WTC11 (cell line): ENCODE data around the gene CAV3. TPM values are rescaled to one million over a fixed set of nuclear protein-coding genes. Genes with fewer than 3 reads are reported as not detected.

ENCODE experiments used
- ATAC-seq: fragments of 200-7000 bp; cut with Tn5 transposase; 2 replicates; pipeline ENCODE4 v1.10.0; 2021; ENCODE audit warnings: mild to moderate bottlenecking, moderate library complexity
- CTCF ChIA-PET: fragments of 300-600 bp; sonication (Branson Sonifier 250); formaldehyde crosslinking; loops from one replicate; lab custom pipeline; 2021; ENCODE audit warnings: antibody characterized with exemption; lab: Charles Lee
- POLR2A ChIA-PET: fragments of 350-600 bp; sonication (Branson Sonifier 250); formaldehyde crosslinking; loops from one replicate; lab custom pipeline; 2021; ENCODE audit warnings: antibody characterized with exemption; lab: Charles Lee
- DNase-seq: peaks from one replicate; pipeline ENCODE4 v3.0.0; 2021; ENCODE audit warnings: low spot score
- H3K27ac Mint-ChIP-seq: 2 replicates; pipeline ENCODE4 v1.8.0; 2021; ENCODE audit warnings: mixed read lengths
- H3K27me3 Mint-ChIP-seq: 2 replicates; pipeline ENCODE4 v1.8.0; 2021; ENCODE audit warnings: low read depth, mild to moderate bottlenecking, moderate library complexity, mixed read lengths
- H3K36me3 Mint-ChIP-seq: 2 replicates; pipeline ENCODE4 v1.8.0; 2021; ENCODE audit warnings: mixed read lengths
- H3K4me1 Mint-ChIP-seq: 2 replicates; pipeline ENCODE4 v1.8.0; 2022; ENCODE audit warnings: mixed read lengths
- H3K4me3 Mint-ChIP-seq: 2 replicates; pipeline ENCODE4 v1.8.0; 2021; ENCODE audit warnings: mild to moderate bottlenecking, moderate library complexity, mixed read lengths
- H3K9me3 Mint-ChIP-seq: 2 replicates; pipeline ENCODE4 v1.8.0; 2021; ENCODE audit warnings: mixed read lengths
- CREM ChIP-seq: sonication (generic); formaldehyde crosslinking; IDR thresholded peaks from 2 replicates; pipeline ENCODE4 v1.8.1; 2022; ENCODE audit warnings: mild to moderate bottlenecking, missing genetic modification reagents, moderate library complexity
- E2F4 ChIP-seq: sonication (generic); formaldehyde crosslinking; IDR thresholded peaks from 2 replicates; pipeline ENCODE4 v1.8.1; 2022; ENCODE audit warnings: low read depth, mild to moderate bottlenecking, moderate library complexity, missing genetic modification reagents, borderline replicate concordance
- FOXK1 ChIP-seq: sonication (generic); formaldehyde crosslinking; IDR thresholded peaks from 2 replicates; pipeline ENCODE4 v1.8.0; 2022; ENCODE audit warnings: mild to moderate bottlenecking, moderate library complexity, missing genetic modification reagents
- JUN ChIP-seq: sonication (generic); formaldehyde crosslinking; IDR thresholded peaks from 2 replicates; pipeline ENCODE4 v1.8.0; 2023; ENCODE audit warnings: mild to moderate bottlenecking, missing genetic modification reagents
- MYBL2 ChIP-seq: sonication (generic); formaldehyde crosslinking; IDR thresholded peaks from 2 replicates; pipeline ENCODE4 v1.8.1; 2023; ENCODE audit warnings: mild to moderate bottlenecking, moderate library complexity, missing genetic modification reagents
- NR2C2 ChIP-seq: sonication (generic); formaldehyde crosslinking; IDR thresholded peaks from 2 replicates; pipeline ENCODE4 v1.8.0; 2022; ENCODE audit warnings: mild to moderate bottlenecking, missing genetic modification reagents
- NR3C1 ChIP-seq: sonication (generic); formaldehyde crosslinking; conservative IDR thresholded peaks from 2 replicates; pipeline ENCODE4 v1.8.1; 2023; ENCODE audit warnings: low read depth, mild to moderate bottlenecking, missing genetic modification reagents
- OVOL2 ChIP-seq: fragments of 250-450 bp; sonication (Bioruptor Pico); IDR thresholded peaks from 2 replicates; pipeline ENCODE4 v1.9.0; 2021; ENCODE audit warnings: mild to moderate bottlenecking, borderline replicate concordance
- PRDM15 ChIP-seq: sonication (generic); formaldehyde crosslinking; IDR thresholded peaks from 2 replicates; pipeline ENCODE4 v1.8.0; 2022; ENCODE audit warnings: missing genetic modification reagents
- RELA ChIP-seq: sonication (generic); formaldehyde crosslinking; IDR thresholded peaks from 2 replicates; pipeline ENCODE4 v1.8.1; 2022; ENCODE audit warnings: missing genetic modification reagents, mild to moderate bottlenecking, borderline replicate concordance
- SMAD4 ChIP-seq: sonication (generic); formaldehyde crosslinking; IDR thresholded peaks from 2 replicates; pipeline ENCODE4 v1.8.0; 2022; ENCODE audit warnings: mild to moderate bottlenecking, missing genetic modification reagents
- SP1 ChIP-seq: sonication (generic); formaldehyde crosslinking; conservative IDR thresholded peaks from 2 replicates; pipeline ENCODE4 v1.8.1; 2022; ENCODE audit warnings: missing genetic modification reagents
- TEAD4 ChIP-seq: sonication (generic); formaldehyde crosslinking; IDR thresholded peaks from 2 replicates; pipeline ENCODE4 v1.8.0; 2022; ENCODE audit warnings: mild to moderate bottlenecking, missing genetic modification reagents
- ZNF219 ChIP-seq: sonication (generic); formaldehyde crosslinking; IDR thresholded peaks from 2 replicates; pipeline ENCODE4 v1.8.0; 2023; ENCODE audit warnings: missing genetic modification reagents, mild to moderate bottlenecking, borderline replicate concordance
- ZNF396 ChIP-seq: fragments of 250-450 bp; sonication (Bioruptor Pico); IDR thresholded peaks from 2 replicates; pipeline ENCODE4 v1.8.0; 2021; ENCODE audit warnings: mild to moderate bottlenecking, moderate library complexity, borderline replicate concordance
- ZNF512 ChIP-seq: sonication (generic); formaldehyde crosslinking; IDR thresholded peaks from 2 replicates; pipeline ENCODE4 v1.8.1; 2022; ENCODE audit warnings: missing genetic modification reagents, borderline replicate concordance
- total RNA-seq: library from RNA; stranded (reverse); gene quantifications from 3 replicates; pipeline ENCODE4 v1.2.3, GENCODE V29; 2021
- TF ChIP-seq, protein P1 (sequence below): sonication (generic); formaldehyde crosslinking; conservative IDR thresholded peaks from 2 replicates; pipeline ENCODE4 v1.8.1; 2023; ENCODE audit warnings: mild to moderate bottlenecking, low read depth, missing genetic modification reagents, moderate library complexity
- TF ChIP-seq, protein P2 (sequence below): fragments of 250-450 bp; sonication (Bioruptor Pico); IDR thresholded peaks from 2 replicates; pipeline ENCODE4 v1.9.0; 2021; ENCODE audit warnings: mild to moderate bottlenecking
- TF ChIP-seq, protein P3 (sequence below): fragments of 200-600 bp; IDR thresholded peaks from 2 replicates; pipeline ENCODE4 v1.8.0; 2022; ENCODE audit warnings: antibody characterized with exemption
- TF ChIP-seq, protein P4 (sequence below): sonication (generic); formaldehyde crosslinking; IDR thresholded peaks from 2 replicates; pipeline ENCODE4 v1.8.0; 2022; ENCODE audit warnings: mild to moderate bottlenecking, missing genetic modification reagents

Gene CAV3
- total RNA-seq, 1 experiment from 2014 or later = not detected

DNA sequence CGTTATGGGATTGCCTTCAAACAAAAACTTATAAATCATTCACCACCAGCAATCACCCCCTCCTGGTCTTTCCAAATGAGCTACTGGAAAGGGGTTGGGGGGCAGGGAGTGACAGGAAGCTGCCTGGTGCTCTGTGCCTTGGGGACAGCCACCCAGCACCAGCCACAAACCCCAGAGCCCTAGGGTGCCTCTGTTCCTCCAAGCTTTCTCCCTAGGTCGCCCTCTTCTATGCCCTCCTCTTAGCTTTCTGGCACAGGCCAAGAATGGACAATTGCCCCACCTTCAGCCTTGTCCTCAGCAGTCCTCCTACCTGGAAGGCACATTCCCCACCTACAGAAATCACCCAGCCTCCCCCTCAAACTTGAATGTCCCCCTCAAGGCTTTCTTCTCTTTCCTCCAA is 32.5 kb downstream of the CAV3 start (continued):
- TF ChIP-seq E2F4 (no peak), NR3C1 (CRISPR knock-in tag) (no peak), ZNF219 (CRISPR knock-in tag) (no peak), NR2C2 (no peak), ZNF512 (CRISPR knock-in tag) (no peak)
- TF ChIP-seq, protein P1, sequence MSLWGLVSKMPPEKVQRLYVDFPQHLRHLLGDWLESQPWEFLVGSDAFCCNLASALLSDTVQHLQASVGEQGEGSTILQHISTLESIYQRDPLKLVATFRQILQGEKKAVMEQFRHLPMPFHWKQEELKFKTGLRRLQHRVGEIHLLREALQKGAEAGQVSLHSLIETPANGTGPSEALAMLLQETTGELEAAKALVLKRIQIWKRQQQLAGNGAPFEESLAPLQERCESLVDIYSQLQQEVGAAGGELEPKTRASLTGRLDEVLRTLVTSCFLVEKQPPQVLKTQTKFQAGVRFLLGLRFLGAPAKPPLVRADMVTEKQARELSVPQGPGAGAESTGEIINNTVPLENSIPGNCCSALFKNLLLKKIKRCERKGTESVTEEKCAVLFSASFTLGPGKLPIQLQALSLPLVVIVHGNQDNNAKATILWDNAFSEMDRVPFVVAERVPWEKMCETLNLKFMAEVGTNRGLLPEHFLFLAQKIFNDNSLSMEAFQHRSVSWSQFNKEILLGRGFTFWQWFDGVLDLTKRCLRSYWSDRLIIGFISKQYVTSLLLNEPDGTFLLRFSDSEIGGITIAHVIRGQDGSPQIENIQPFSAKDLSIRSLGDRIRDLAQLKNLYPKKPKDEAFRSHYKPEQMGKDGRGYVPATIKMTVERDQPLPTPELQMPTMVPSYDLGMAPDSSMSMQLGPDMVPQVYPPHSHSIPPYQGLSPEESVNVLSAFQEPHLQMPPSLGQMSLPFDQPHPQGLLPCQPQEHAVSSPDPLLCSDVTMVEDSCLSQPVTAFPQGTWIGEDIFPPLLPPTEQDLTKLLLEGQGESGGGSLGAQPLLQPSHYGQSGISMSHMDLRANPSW (CRISPR knock-in tag) = no peak

DNA sequence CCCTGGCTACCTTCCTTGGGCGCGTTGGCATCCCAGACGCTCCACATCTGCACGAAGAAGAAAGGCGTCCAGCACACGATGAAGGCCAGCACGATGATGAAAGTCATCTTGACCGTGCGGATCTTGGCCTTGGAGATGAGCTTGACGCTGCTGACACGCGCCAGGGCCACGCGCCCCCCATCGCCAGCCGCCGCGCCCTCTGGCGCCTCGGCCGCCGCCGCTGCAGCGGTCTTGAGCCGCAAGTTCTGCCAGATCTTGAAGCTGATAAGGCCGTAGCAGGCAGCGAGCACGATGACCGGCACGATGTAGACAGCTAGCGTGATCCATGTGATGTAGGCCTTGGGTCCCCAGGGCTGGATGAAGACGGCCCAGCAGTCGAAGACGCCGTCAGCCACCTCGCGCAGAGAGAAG is 33.7 kb downstream of the CAV3 start:
- no peak for ATAC-seq
- Mint-ChIP-seq H3K27me3 (peaks cover 54% of the 10 kb centered on the region), H3K4me1 (peaks cover 38% of the 10 kb centered on the region), H3K4me3 (no peak overlapping the region), H3K36me3 (no peaks in the 10 kb centered on the region), H3K27ac (no peak overlapping the region), H3K9me3 (no peaks in the 10 kb centered on the region)
- TF ChIP-seq OVOL2 (CRISPR knock-in tag) (no peak), RELA (CRISPR knock-in tag) (no peak), SP1 (CRISPR knock-in tag) (no peak), SMAD4 (CRISPR knock-in tag) (no peak), JUN (CRISPR knock-in tag) (no peak), ZNF512 (CRISPR knock-in tag) (no peak), MYBL2 (no peak), ZNF396 (no peak), FOXK1 (CRISPR knock-in tag) (no peak), PRDM15 (no peak), CREM (CRISPR knock-in tag) (no peak), TEAD4 (no peak)
- TF ChIP-seq, protein P2, sequence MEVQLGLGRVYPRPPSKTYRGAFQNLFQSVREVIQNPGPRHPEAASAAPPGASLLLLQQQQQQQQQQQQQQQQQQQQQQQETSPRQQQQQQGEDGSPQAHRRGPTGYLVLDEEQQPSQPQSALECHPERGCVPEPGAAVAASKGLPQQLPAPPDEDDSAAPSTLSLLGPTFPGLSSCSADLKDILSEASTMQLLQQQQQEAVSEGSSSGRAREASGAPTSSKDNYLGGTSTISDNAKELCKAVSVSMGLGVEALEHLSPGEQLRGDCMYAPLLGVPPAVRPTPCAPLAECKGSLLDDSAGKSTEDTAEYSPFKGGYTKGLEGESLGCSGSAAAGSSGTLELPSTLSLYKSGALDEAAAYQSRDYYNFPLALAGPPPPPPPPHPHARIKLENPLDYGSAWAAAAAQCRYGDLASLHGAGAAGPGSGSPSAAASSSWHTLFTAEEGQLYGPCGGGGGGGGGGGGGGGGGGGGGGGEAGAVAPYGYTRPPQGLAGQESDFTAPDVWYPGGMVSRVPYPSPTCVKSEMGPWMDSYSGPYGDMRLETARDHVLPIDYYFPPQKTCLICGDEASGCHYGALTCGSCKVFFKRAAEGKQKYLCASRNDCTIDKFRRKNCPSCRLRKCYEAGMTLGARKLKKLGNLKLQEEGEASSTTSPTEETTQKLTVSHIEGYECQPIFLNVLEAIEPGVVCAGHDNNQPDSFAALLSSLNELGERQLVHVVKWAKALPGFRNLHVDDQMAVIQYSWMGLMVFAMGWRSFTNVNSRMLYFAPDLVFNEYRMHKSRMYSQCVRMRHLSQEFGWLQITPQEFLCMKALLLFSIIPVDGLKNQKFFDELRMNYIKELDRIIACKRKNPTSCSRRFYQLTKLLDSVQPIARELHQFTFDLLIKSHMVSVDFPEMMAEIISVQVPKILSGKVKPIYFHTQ (CRISPR knock-in tag) = no peak
- TF ChIP-seq, protein P3, sequence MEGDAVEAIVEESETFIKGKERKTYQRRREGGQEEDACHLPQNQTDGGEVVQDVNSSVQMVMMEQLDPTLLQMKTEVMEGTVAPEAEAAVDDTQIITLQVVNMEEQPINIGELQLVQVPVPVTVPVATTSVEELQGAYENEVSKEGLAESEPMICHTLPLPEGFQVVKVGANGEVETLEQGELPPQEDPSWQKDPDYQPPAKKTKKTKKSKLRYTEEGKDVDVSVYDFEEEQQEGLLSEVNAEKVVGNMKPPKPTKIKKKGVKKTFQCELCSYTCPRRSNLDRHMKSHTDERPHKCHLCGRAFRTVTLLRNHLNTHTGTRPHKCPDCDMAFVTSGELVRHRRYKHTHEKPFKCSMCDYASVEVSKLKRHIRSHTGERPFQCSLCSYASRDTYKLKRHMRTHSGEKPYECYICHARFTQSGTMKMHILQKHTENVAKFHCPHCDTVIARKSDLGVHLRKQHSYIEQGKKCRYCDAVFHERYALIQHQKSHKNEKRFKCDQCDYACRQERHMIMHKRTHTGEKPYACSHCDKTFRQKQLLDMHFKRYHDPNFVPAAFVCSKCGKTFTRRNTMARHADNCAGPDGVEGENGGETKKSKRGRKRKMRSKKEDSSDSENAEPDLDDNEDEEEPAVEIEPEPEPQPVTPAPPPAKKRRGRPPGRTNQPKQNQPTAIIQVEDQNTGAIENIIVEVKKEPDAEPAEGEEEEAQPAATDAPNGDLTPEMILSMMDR = no peak
- TF ChIP-seq, protein P4, sequence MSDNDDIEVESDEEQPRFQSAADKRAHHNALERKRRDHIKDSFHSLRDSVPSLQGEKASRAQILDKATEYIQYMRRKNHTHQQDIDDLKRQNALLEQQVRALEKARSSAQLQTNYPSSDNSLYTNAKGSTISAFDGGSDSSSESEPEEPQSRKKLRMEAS = no peak
- ChIA-PET POLR2A (no interaction called here), CTCF (interaction anchor here (0.9 to 1.0 kb wide), 2 partner anchors 11 to 104 kb away, joined by 3 read pairs; no protein-coding TSS in a partner anchor)
- DNase-seq = no peak
